IMR-90 (cell line): Measurements from ENCODE around the gene KCNK10. TPM values are rescaled to one million over a fixed set of nuclear protein-coding genes. Genes with fewer than 3 reads are reported as not detected.

ENCODE experiments used
- ATAC-seq: fragments of 200-7000 bp; cut with Tn5 transposase; 2 replicates; pipeline ENCODE4 v1.9.1; 2020; ENCODE audit warnings: low read depth, mild to moderate bottlenecking, moderate library complexity
- BruUV-seq: library from RNA; stranded (reverse); fragments of 400-500 nt; replicated peaks from 2 replicates; lab custom pipeline; 2021; lab: Mats Ljungman, UMichigan
- CTCF ChIA-PET: fragments of 300-600 bp; formaldehyde crosslinking; extraction: SDS; loops from one replicate; lab custom pipeline; 2021; ENCODE audit warnings: antibody characterized with exemption; lab: Yijun Ruan, JAX
- POLR2A ChIA-PET: fragments of 300-600 bp; sonication (Branson Sonifier 250); formaldehyde crosslinking; loops from one replicate; lab custom pipeline; 2022; ENCODE audit warnings: antibody characterized with exemption; ENCODE audit not compliant: unreplicated experiment; lab: Charles Lee
- DNase-seq: peaks from one replicate; pipeline ENCODE4 v3.0.0; 2013
- H2AFZ ChIP-seq: replicated peaks from 2 replicates; pipeline ENCODE3; 2013; ENCODE audit warnings: low read length, mild to moderate bottlenecking; ENCODE audit not compliant: poor library complexity
- H2AK5ac ChIP-seq: 2 replicates; pipeline ENCODE4 v1.6.1; 2013; ENCODE audit warnings: low read depth, low read length, inconsistent platforms
- H2AK9ac ChIP-seq: replicated peaks from 2 replicates; pipeline ENCODE3; 2013; ENCODE audit warnings: mild to moderate bottlenecking, low read depth, low read length, moderate library complexity; ENCODE audit not compliant: poor library complexity
- H2BK120ac ChIP-seq: 2 replicates; pipeline ENCODE4 v1.6.1; 2013; ENCODE audit warnings: low read depth, low read length, inconsistent platforms
- H2BK15ac ChIP-seq: 3 replicates; pipeline ENCODE4 v1.6.1; 2013; ENCODE audit warnings: low read depth, low read length, inconsistent platforms
- H2BK20ac ChIP-seq: 2 replicates; pipeline ENCODE4 v1.6.1; 2013; ENCODE audit warnings: low read depth, mild to moderate bottlenecking, inconsistent platforms, low read length, moderate library complexity
- H2BK5ac ChIP-seq: 2 replicates; pipeline ENCODE4 v1.6.1; 2013; ENCODE audit warnings: mild to moderate bottlenecking, low read depth, low read length, inconsistent platforms; ENCODE audit not compliant: poor library complexity, severe bottlenecking
- H3K14ac ChIP-seq: replicated peaks from 2 replicates; pipeline ENCODE4 v1.6.1; 2013; ENCODE audit warnings: low read depth, low read length, inconsistent platforms
- H3K18ac ChIP-seq: 2 replicates; pipeline ENCODE4 v1.6.1; 2013; ENCODE audit warnings: low read depth, low read length, control low read depth
- H3K23ac ChIP-seq: 2 replicates; pipeline ENCODE4 v1.6.1; 2013; ENCODE audit warnings: low read depth, low read length, inconsistent platforms
- H3K27ac ChIP-seq: 2 replicates; pipeline ENCODE4 v1.5.1; 2013; ENCODE audit warnings: mild to moderate bottlenecking, control low read depth, low read length; ENCODE audit not compliant: insufficient read depth
- H3K27me3 ChIP-seq: 2 replicates; pipeline ENCODE4 v1.6.1; 2013; ENCODE audit warnings: low read length; ENCODE audit not compliant: control insufficient read depth, insufficient read depth
- H3K36me3 ChIP-seq: 2 replicates; pipeline ENCODE4 v1.6.1; 2013; ENCODE audit warnings: low read length, mixed read lengths; ENCODE audit not compliant: control insufficient read depth, insufficient read depth
- H3K4ac ChIP-seq: 2 replicates; pipeline ENCODE4 v1.6.1; 2013; ENCODE audit warnings: low read depth, low read length, inconsistent platforms
- H3K4me1 ChIP-seq: 2 replicates; pipeline ENCODE4 v1.6.1; 2013; ENCODE audit warnings: low read length, mixed read lengths; ENCODE audit not compliant: control insufficient read depth, insufficient read depth
- H3K4me2 ChIP-seq: 2 replicates; pipeline ENCODE4 v1.6.1; 2013; ENCODE audit warnings: low read depth, mild to moderate bottlenecking, control low read depth, low read length, moderate library complexity
- H3K4me3 ChIP-seq: 2 replicates; pipeline ENCODE4 v1.5.1; 2013; ENCODE audit warnings: low read depth, mild to moderate bottlenecking, control low read depth, low read length, moderate library complexity; ENCODE audit not compliant: insufficient read depth
- H3K56ac ChIP-seq: 2 replicates; pipeline ENCODE4 v1.6.1; 2013; ENCODE audit warnings: low read length, inconsistent platforms; ENCODE audit not compliant: insufficient read depth; ENCODE audit errors: extremely low read depth
- H3K79me1 ChIP-seq, 2 experiments: 2 replicates each; pipeline ENCODE4 v1.6.1; 2013; ENCODE audit warnings: low read length in 2 of 2, inconsistent platforms in 1 of 2, low read depth in 1 of 2
- H3K9ac ChIP-seq: 2 replicates; pipeline ENCODE4 v1.6.1; 2013; ENCODE audit warnings: low read depth, low read length, control low read depth
- H3K9me1 ChIP-seq: 2 replicates; pipeline ENCODE4 v1.6.1; 2013; ENCODE audit warnings: low read length, inconsistent platforms; ENCODE audit not compliant: insufficient read depth
- H3K9me3 ChIP-seq: 2 replicates; pipeline ENCODE4 v1.6.1; 2013; ENCODE audit warnings: low read length; ENCODE audit not compliant: control insufficient read depth, insufficient read depth
- H4K20me1 ChIP-seq: 2 replicates; pipeline ENCODE4 v1.6.1; 2013; ENCODE audit warnings: low read length, inconsistent platforms; ENCODE audit not compliant: insufficient read depth
- H4K5ac ChIP-seq: 2 replicates; pipeline ENCODE4 v1.6.1; 2013; ENCODE audit warnings: mild to moderate bottlenecking, low read depth, low read length, control low read depth
- H4K8ac ChIP-seq, 2 experiments: 2 replicates each; pipeline ENCODE4 v1.6.1; 2013; ENCODE audit warnings: low read depth in 2 of 2, low read length in 2 of 2, control low read depth in 1 of 2, inconsistent platforms in 1 of 2
- H4K91ac ChIP-seq: 2 replicates; pipeline ENCODE4 v1.6.1; 2013; ENCODE audit warnings: low read depth, low read length, inconsistent platforms; ENCODE audit not compliant: insufficient read depth
- MAZ ChIP-seq: IDR thresholded peaks from 2 replicates; pipeline ENCODE4 v1.6.1; 2012; ENCODE audit warnings: low read depth, mild to moderate bottlenecking, low read length, improper control_type of control experiment, moderate library complexity, borderline replicate concordance
- POLR2A ChIP-seq: IDR thresholded peaks from 2 replicates; pipeline ENCODE4 v1.6.1; 2012; ENCODE audit warnings: mild to moderate bottlenecking, low read depth, low read length
- RCOR1 ChIP-seq: IDR thresholded peaks from 2 replicates; pipeline ENCODE4 v1.6.1; 2012; ENCODE audit warnings: mild to moderate bottlenecking, low read length, improper control_type of control experiment; ENCODE audit not compliant: insufficient replicate concordance
- RFX5 ChIP-seq: IDR thresholded peaks from 2 replicates; pipeline ENCODE4 v1.8.0; 2012; ENCODE audit warnings: low read depth, mild to moderate bottlenecking, low read length, moderate library complexity
- WGBS, 2 experiments: methylation state at CpG; one replicate each; pipeline versions ENCODE4 v1.1.5 to v1.1.7; 2013; ENCODE audit warnings: missing lambda C conversion rate in 2 of 2; ENCODE audit not compliant: insufficient read length in 1 of 2; ENCODE audit errors: extremely low coverage in 2 of 2; 5-methylcytosine and 5-hydroxymethylcytosine counted together
- dilution Hi-C: fragments of 300-500 bp; cut with HindIII; formaldehyde crosslinking; loops from one replicate; pipeline ENCODE4 v1.14.3; 2018; ENCODE audit warnings: low sequenced_read_pairs; ENCODE audit not compliant: unreplicated experiment
- in situ Hi-C: fragments of 300-500 bp; cut with MboI; formaldehyde crosslinking; loops from 3 replicates; pipeline ENCODE4 v1.14.3; 2019; ENCODE audit warnings: low sequenced_read_pairs, inconsistent platforms, mixed read lengths
- intact Hi-C: fragments of 100-400 bp; cut with micrococcal nuclease; formaldehyde crosslinking; loops from 2 replicates; pipeline ENCODE4 v1.10.0; 2022
- polyA plus RNA-seq, 3 experiments: library from polyadenylated mRNA; depleted of rRNA; stranded (reverse); fragments of >200 nt; gene quantifications; 2 replicates each; pipeline ENCODE4 v1.2.3, GENCODE V29; 2012; ENCODE audit warnings: low replicate concordance in 1 of 3
- total RNA-seq: library from RNA; depleted of rRNA; stranded (reverse); fragments of >200 nt; gene quantifications from 2 replicates; pipeline ENCODE4 v1.2.3, GENCODE V29; 2012

Gene KCNK10
- total and polyA plus RNA-seq, 2 of the 4 experiments (the other 2 are of a cell fraction), result not detected

GRCh38 chr14:88310449-88310848, 12.6 kb downstream of the KCNK10 start:
- 50% methylated on average over 2 of the region's 4 CpGs; no CpG with 5 or more reads in 1 of the 2 experiments for WGBS, 2 experiments
- no peak for DNase-seq
- no peaks in the 10 kb centered on the region for H3K9me3 ChIP-seq
- no peak overlapping the region for H3K27ac ChIP-seq
- in situ Hi-C loops, result no loop called here
- H3K56ac ChIP-seq, result no peak overlapping the region
- no peak overlapping the region for H2AK9ac ChIP-seq
- no peak overlapping the region for H4K5ac ChIP-seq
- dilution Hi-C loops, result no loop called here
- CTCF ChIA-PET, result no interaction called here
- H3K14ac ChIP-seq, result no peak overlapping the region
- no peaks in the 10 kb centered on the region for H3K9me1 ChIP-seq
- H4K8ac ChIP-seq, result no peak overlapping the region
- no peaks in the 10 kb centered on the region for H3K36me3 ChIP-seq
- H3K4me1 ChIP-seq, result no peaks in the 10 kb centered on the region
- H3K4me2 ChIP-seq, result no peak overlapping the region
- H3K18ac ChIP-seq, result no peak overlapping the region
- no peak overlapping the region for H2BK5ac ChIP-seq
- no peak overlapping the region for H3K9ac ChIP-seq
- H2BK120ac ChIP-seq, result no peak overlapping the region
- no TSS peak for BruUV-seq
- H2AFZ ChIP-seq, result no peak overlapping the region
- H3K4ac ChIP-seq, result no peak overlapping the region
- no peaks in the 10 kb centered on the region for H4K20me1 ChIP-seq
- ATAC-seq, result no peak
- no peaks in the 10 kb centered on the region for H3K79me1 ChIP-seq
- H2AK5ac ChIP-seq, result no peak overlapping the region
- H3K4me3 ChIP-seq, result no peak overlapping the region
- H2BK20ac ChIP-seq, result no peak overlapping the region
- no peak overlapping the region for H3K23ac ChIP-seq
- no peak overlapping the region for H4K91ac ChIP-seq
- POLR2A ChIA-PET, result no interaction called here
- no peaks in the 10 kb centered on the region for H3K27me3 ChIP-seq
- H2BK15ac ChIP-seq, result no peak overlapping the region
- no peak for TF ChIP-seq RCOR1
- no peak for TF ChIP-seq RFX5
- no peak for TF ChIP-seq MAZ
- TF ChIP-seq POLR2A, result no peak
- intact Hi-C loops, result no loop called here
